Measurements from ENCODE around the gene SPTBN4. TPM values are rescaled to one million over a fixed set of nuclear protein-coding genes. Genes with fewer than 3 reads are reported as not detected.

SPTBN4 gene
- total and polyA plus RNA-seq, 10 of the 15 experiments (the other 5 are each of a cell fraction or from before 2014, with no cell fraction given) = 0.04 to 1.1 (median 0.34) TPM; not detected in 1

- no peak for TF ChIP-seq ZZZ3 (IDR thresholded peaks at IDR 0.05; ENCODE audit: control insufficient read depth, insufficient read length, low read depth)
Observed at GRCh38 chr19:40492274-40492673, 25.5 kb downstream of the SPTBN4 start (continued).

GRCh38 chr19:40493778-40494177 lies 27.0 kb downstream of the SPTBN4 start:
- in situ Hi-C loops (cut with MboI) = no loop called here

More at GRCh38 chr19:40493778-40494177, 27.0 kb downstream of the SPTBN4 start:
- Histone ChIP-seq H3K27ac (ENCODE audit: control insufficient read depth, insufficient read depth) (no peak overlapping the region), H3K36me3 (ENCODE audit: control insufficient read depth in 2 of 2, insufficient read depth in 2 of 2, low read length in 1 of 2) (no peaks in the 10 kb centered on the region), H3K27me3 (replicated peaks in 1 of 2; ENCODE audit: control insufficient read depth in 2 of 2, insufficient read depth in 2 of 2, low read length in 1 of 2) (no peaks in the 10 kb centered on the region; a peak in 1 of 4 replicates), H3K4me3 (no peak overlapping the region), H3K79me2 (ENCODE audit: control insufficient read depth, insufficient read depth, low read length) (no peaks in the 10 kb centered on the region), H3K9me3 (replicated peaks; ENCODE audit: control insufficient read depth, insufficient read depth, low read length) (no peaks in the 10 kb centered on the region), H4K20me1 (ENCODE audit: control insufficient read depth, insufficient read depth) (no peaks in the 10 kb centered on the region), H3K4me1 (ENCODE audit: control insufficient read depth, insufficient read depth, low read length) (no peaks in the 10 kb centered on the region), H3K4me2 (ENCODE audit: control insufficient read depth, insufficient read depth) (no peak overlapping the region), H2AFZ (ENCODE audit: control insufficient read depth, low read depth, low read length) (no peak overlapping the region), H3K9ac (ENCODE audit: control insufficient read depth, insufficient read depth, low read length) (no peak overlapping the region)
- ChIA-PET RAD21 (ENCODE audit: unreplicated experiment) (no interaction called here), SMC1A (ENCODE audit: uncharacterized antibody, unreplicated experiment) (interaction anchor here (0.9 kb wide), 1 partner anchor 12 kb away, joined by 3 read pairs; no protein-coding TSS in a partner anchor), POLR2A (interaction anchor here (0.6 kb wide), 1 partner anchor 31 kb away, joined by 5 read pairs; no protein-coding TSS in a partner anchor), CTCF (interaction anchor here (1.1 kb wide), 1 partner anchor 55 kb away, joined by 4 read pairs; no protein-coding TSS in a partner anchor)
- TF ChIP-seq, protein P1, sequence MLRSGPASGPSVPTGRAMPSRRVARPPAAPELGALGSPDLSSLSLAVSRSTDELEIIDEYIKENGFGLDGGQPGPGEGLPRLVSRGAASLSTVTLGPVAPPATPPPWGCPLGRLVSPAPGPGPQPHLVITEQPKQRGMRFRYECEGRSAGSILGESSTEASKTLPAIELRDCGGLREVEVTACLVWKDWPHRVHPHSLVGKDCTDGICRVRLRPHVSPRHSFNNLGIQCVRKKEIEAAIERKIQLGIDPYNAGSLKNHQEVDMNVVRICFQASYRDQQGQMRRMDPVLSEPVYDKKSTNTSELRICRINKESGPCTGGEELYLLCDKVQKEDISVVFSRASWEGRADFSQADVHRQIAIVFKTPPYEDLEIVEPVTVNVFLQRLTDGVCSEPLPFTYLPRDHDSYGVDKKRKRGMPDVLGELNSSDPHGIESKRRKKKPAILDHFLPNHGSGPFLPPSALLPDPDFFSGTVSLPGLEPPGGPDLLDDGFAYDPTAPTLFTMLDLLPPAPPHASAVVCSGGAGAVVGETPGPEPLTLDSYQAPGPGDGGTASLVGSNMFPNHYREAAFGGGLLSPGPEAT (IDR thresholded peaks at IDR 0.05; ENCODE audit: low read depth) = no peak
- no peak for TF ChIP-seq JUNB (IDR thresholded peaks at IDR 0.05)
- no peak for TF ChIP-seq STAT1 (conservative IDR thresholded peaks at IDR 0.05)
- TF ChIP-seq, protein P2, sequence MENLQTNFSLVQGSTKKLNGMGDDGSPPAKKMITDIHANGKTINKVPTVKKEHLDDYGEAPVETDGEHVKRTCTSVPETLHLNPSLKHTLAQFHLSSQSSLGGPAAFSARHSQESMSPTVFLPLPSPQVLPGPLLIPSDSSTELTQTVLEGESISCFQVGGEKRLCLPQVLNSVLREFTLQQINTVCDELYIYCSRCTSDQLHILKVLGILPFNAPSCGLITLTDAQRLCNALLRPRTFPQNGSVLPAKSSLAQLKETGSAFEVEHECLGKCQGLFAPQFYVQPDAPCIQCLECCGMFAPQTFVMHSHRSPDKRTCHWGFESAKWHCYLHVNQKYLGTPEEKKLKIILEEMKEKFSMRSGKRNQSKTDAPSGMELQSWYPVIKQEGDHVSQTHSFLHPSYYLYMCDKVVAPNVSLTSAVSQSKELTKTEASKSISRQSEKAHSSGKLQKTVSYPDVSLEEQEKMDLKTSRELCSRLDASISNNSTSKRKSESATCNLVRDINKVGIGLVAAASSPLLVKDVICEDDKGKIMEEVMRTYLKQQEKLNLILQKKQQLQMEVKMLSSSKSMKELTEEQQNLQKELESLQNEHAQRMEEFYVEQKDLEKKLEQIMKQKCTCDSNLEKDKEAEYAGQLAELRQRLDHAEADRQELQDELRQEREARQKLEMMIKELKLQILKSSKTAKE (IDR thresholded peaks at IDR 0.05; ENCODE audit: low read depth, poor library complexity, severe bottlenecking) = no peak
- TF ChIP-seq CBX3 (IDR thresholded peaks at IDR 0.05; ENCODE audit: borderline replicate concordance, low read depth) = no peak
- TF ChIP-seq TCF12 (IDR thresholded peaks at IDR 0.05; ENCODE audit: low read depth, low read length) = no peak
- TF ChIP-seq, protein P3, sequence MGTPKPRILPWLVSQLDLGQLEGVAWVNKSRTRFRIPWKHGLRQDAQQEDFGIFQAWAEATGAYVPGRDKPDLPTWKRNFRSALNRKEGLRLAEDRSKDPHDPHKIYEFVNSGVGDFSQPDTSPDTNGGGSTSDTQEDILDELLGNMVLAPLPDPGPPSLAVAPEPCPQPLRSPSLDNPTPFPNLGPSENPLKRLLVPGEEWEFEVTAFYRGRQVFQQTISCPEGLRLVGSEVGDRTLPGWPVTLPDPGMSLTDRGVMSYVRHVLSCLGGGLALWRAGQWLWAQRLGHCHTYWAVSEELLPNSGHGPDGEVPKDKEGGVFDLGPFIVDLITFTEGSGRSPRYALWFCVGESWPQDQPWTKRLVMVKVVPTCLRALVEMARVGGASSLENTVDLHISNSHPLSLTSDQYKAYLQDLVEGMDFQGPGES (IDR thresholded peaks at IDR 0.05) = no peak
- no peak for TF ChIP-seq NFYB (IDR thresholded peaks at IDR 0.05; ENCODE audit: insufficient read depth, low read depth, low read length)
- TF ChIP-seq, protein P4, sequence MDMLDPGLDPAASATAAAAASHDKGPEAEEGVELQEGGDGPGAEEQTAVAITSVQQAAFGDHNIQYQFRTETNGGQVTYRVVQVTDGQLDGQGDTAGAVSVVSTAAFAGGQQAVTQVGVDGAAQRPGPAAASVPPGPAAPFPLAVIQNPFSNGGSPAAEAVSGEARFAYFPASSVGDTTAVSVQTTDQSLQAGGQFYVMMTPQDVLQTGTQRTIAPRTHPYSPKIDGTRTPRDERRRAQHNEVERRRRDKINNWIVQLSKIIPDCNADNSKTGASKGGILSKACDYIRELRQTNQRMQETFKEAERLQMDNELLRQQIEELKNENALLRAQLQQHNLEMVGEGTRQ (IDR thresholded peaks at IDR 0.05; ENCODE audit: borderline replicate concordance, low read depth, low read length) = no peak
- TF ChIP-seq, protein P5, sequence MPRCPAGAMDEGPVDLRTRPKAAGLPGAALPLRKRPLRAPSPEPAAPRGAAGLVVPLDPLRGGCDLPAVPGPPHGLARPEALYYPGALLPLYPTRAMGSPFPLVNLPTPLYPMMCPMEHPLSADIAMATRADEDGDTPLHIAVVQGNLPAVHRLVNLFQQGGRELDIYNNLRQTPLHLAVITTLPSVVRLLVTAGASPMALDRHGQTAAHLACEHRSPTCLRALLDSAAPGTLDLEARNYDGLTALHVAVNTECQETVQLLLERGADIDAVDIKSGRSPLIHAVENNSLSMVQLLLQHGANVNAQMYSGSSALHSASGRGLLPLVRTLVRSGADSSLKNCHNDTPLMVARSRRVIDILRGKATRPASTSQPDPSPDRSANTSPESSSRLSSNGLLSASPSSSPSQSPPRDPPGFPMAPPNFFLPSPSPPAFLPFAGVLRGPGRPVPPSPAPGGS (IDR thresholded peaks at IDR 0.05; ENCODE audit: borderline replicate concordance, insufficient read depth, low read depth, low read length, poor library complexity, severe bottlenecking) = no peak
- TF ChIP-seq YY1 (IDR thresholded peaks at IDR 0.05; ENCODE audit: low read depth, low read length) = no peak
- DNase-seq (ENCODE audit: low read depth, low spot score) (no peak), FAIRE-seq (no peak), ATAC-seq (no peak)
- BruUV-seq (replicated peaks) = no TSS peak
- WGBS (ENCODE audit: insufficient coverage, insufficient replicate concordance, low lambda C conversion rate, missing lambda C conversion rate) = 19% methylated on average over 4 of the region's 4 CpGs
- intact Hi-C loops (cut with micrococcal nuclease; ENCODE audit: unreplicated experiment) = no loop called here
